Small intestine (tissue), 7 donors: ENCODE measurements around the gene TRUB2. TPM values are rescaled to one million over a fixed set of nuclear protein-coding genes. Genes with fewer than 3 reads are reported as not detected.
A peak's percentile ranks its signal among the peaks of the same experiment; 100 is the strongest.

Experiments
- DNase-seq, 2 donors: peaks; one replicate each; pipeline versions ENCODE4 v3.0.0 to v3.0.0-alpha.2; 2013
- FAIRE-seq: peaks from 2 replicates; lab custom pipeline; 2012; peaks lifted over from hg19 to GRCh38; lab: Jason Lieb, UNC
- H3K27ac ChIP-seq, 3 donors: one replicate each; pipeline ENCODE4 v1.5.1; 2013; ENCODE audit warnings: low read length in 2 of 3, mild to moderate bottlenecking in 2 of 3, control low read depth in 1 of 3, inconsistent platforms in 1 of 3, low read depth in 1 of 3, moderate library complexity in 1 of 3
- H3K27me3 ChIP-seq, 3 donors: one replicate each; pipeline ENCODE4 v1.6.1; 2013; ENCODE audit warnings: low read length in 3 of 3, inconsistent platforms in 1 of 3; ENCODE audit not compliant: control insufficient read depth in 3 of 3, insufficient read depth in 3 of 3
- H3K36me3 ChIP-seq, 3 donors: one replicate each; pipeline ENCODE4 v1.6.1; 2013; ENCODE audit warnings: low read length in 3 of 3, inconsistent platforms in 1 of 3, low read depth in 1 of 3, mild to moderate bottlenecking in 1 of 3, moderate library complexity in 1 of 3; ENCODE audit not compliant: control insufficient read depth in 3 of 3, insufficient read depth in 2 of 3
- H3K4me1 ChIP-seq, 3 donors: one replicate each; pipeline ENCODE4 v1.6.1; 2013; ENCODE audit warnings: low read length in 2 of 3, inconsistent platforms in 1 of 3, low read depth in 1 of 3, mild to moderate bottlenecking in 1 of 3, moderate library complexity in 1 of 3; ENCODE audit not compliant: control insufficient read depth in 3 of 3, insufficient read depth in 2 of 3
- H3K4me3 ChIP-seq, 3 donors: one replicate each; pipeline ENCODE4 v1.5.1; 2013; ENCODE audit warnings: low read length in 3 of 3, control low read depth in 1 of 3, inconsistent platforms in 1 of 3, low read depth in 1 of 3, mild to moderate bottlenecking in 1 of 3, moderate library complexity in 1 of 3
- H3K9me3 ChIP-seq, 2 donors: one replicate each; pipeline ENCODE4 v1.6.1; 2013; ENCODE audit warnings: low read depth in 1 of 2, low read length in 1 of 2; ENCODE audit not compliant: control insufficient read depth in 2 of 2, insufficient read depth in 1 of 2
- WGBS, 3 donors: extraction: QIAGEN DNeasy Blood & Tissue Kit; methylation state at CpG; one replicate each; pipeline ENCODE4 v1.1.7; 2013; 5-methylcytosine and 5-hydroxymethylcytosine counted together
- polyA plus RNA-seq, 4 donors: library from polyadenylated mRNA; stranded (reverse) in 3 of 4; unstranded in 1 of 4; fragments of 200-250 nt in 3 of 4; fragments of 120-200 nt in 1 of 4; gene quantifications; one replicate each; pipeline versions ENCODE4 v1.2.1 to v1.2.3, GENCODE V29; 2013
- donor health status: healthy with polysubstance abuse.
- donor health status: control.
- donor health status: control.
- donor health status: Bipolar disorder and iron deficiency.
- donor health status: healthy.

Gene TRUB2
- polyA plus RNA-seq, 4 donors, result 17.0 to 35.3 (median 24.5) TPM

- DNase-seq (no peak), FAIRE-seq (no peak)
- Histone ChIP-seq H3K27me3 (no peaks in the 10 kb centered on the region), H3K4me3 (no peak overlapping the region), H3K9me3 (no peaks in the 10 kb centered on the region), H3K36me3 (peaks cover 0 to 27% (median 2%) of the 10 kb centered on the region in 3 donors), H3K4me1 (peaks cover 0 to 17% (median 0%) of the 10 kb centered on the region in 3 donors), H3K27ac (no peak overlapping the region)
- WGBS, 3 donors, result 80 to 86% (median 84%) methylated on average over 3 of the region's 3 CpGs
Measured at GRCh38 chr9:128362774-128363173, 40.5 kb upstream of the TRUB2 start.

GRCh38 chr9:128361986-128362646 lies 39.9 kb upstream of the TRUB2 start:
- Histone ChIP-seq H3K27ac (peak overlapping the region in 2 of 3 donors; percentile 11 to 29), H3K4me3 (peak overlapping the region in 1 of 3 donors; percentile 43), H3K4me1 (peaks cover 0 to 17% (median 0%) of the 10 kb centered on the region in 3 donors), H3K36me3 (peaks cover 2 to 34% (median 4%) of the 10 kb centered on the region in 3 donors), H3K9me3 (no peaks in the 10 kb centered on the region), H3K27me3 (no peaks in the 10 kb centered on the region)
- DNase-seq (peak; percentile 83 to 89), FAIRE-seq (no peak)
- 9 to 11% (median 9%) methylated on average over 20 of the region's 20 CpGs for WGBS, 3 donors

GRCh38 chr9:128361296-128361985 lies 39.2 kb upstream of the TRUB2 start:
- Histone ChIP-seq H3K36me3 (peaks cover 3 to 36% (median 4%) of the 10 kb centered on the region in 3 donors), H3K27ac (peak overlapping the region in 1 of 3 donors; percentile 11), H3K27me3 (no peaks in the 10 kb centered on the region), H3K4me3 (no peak overlapping the region), H3K4me1 (peaks cover 0 to 17% (median 0%) of the 10 kb centered on the region in 3 donors), H3K9me3 (no peaks in the 10 kb centered on the region)
- DNase-seq (no peak), FAIRE-seq (no peak)
- 55% methylated on average over 14 of the region's 14 CpGs for WGBS, 3 donors

- no peak for FAIRE-seq
- WGBS, 3 donors, result 61 to 72% (median 66%) methylated on average over 2 of the region's 2 CpGs
Measured at GRCh38 chr9:128360826-128361225, 38.6 kb upstream of the TRUB2 start.

DNA sequence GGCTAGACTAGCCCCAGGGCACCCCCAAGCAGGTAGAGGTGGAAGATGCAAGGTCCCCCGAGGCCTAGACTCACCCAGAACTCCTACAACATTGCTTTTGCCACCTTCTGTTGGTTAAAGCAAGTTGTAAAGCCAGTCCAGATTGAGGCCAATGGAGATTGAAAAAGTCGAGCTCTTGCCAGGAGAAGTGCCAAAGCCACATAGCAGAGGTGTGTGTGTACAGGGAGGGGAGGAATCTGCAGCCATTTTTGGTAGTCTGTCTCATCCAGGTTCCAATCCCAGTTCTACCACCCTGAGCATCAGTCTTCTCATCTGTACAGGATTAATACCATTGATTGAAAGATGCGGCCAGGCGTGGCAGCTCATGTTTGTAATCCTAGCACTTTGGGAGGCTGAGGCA lies 36.6 kb upstream of the TRUB2 start:
- 84 to 92% (median 88%) methylated on average over 4 of the region's 4 CpGs for WGBS, 3 donors

More at GRCh38 chr9:128360826-128361225, 38.6 kb upstream of the TRUB2 start:
- Histone ChIP-seq H3K27me3 (no peaks in the 10 kb centered on the region), H3K9me3 (no peaks in the 10 kb centered on the region), H3K36me3 (peaks cover 3 to 42% (median 8%) of the 10 kb centered on the region in 3 donors), H3K4me1 (peaks cover 0 to 17% (median 0%) of the 10 kb centered on the region in 3 donors), H3K27ac (no peak overlapping the region), H3K4me3 (no peak overlapping the region)
- no peak for DNase-seq

DNA sequence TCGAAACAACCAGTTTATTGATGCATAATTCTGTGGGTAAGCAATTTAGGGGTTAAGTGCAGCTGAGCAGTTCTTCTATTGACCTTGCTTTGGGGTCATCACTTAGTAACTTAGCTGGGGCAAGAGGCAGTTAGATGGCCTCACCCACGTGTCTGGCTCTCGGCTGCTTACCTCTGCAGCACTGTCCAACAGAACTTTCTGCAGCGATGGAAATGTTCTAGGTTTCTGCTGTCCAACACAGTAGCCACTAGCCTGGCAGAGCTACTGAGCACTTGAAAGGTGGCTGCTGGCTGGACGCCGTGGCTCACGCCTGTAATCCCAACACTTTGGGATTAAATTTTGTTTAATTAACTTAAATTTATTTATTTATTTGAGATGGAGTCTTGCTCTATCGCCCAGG lies 35.8 kb upstream of the TRUB2 start:
- 77 to 82% (median 81%) methylated on average over 8 of the region's 8 CpGs for WGBS, 3 donors
- H3K4me3 ChIP-seq, result no peak overlapping the region
- peaks cover 3 to 67% (median 20%) of the 10 kb centered on the region in 3 donors for H3K36me3 ChIP-seq
- no peak for DNase-seq
- no peak overlapping the region for H3K27ac ChIP-seq
- peaks cover 0 to 10% (median 0%) of the 10 kb centered on the region in 3 donors for H3K4me1 ChIP-seq
- no peaks in the 10 kb centered on the region for H3K27me3 ChIP-seq
- H3K9me3 ChIP-seq, result no peaks in the 10 kb centered on the region
- FAIRE-seq, result no peak

More for the DNA sequence above, 36.6 kb upstream of the TRUB2 start:
- Histone ChIP-seq H3K9me3 (no peaks in the 10 kb centered on the region), H3K4me1 (peaks cover 0 to 10% (median 0%) of the 10 kb centered on the region in 3 donors), H3K27ac (no peak overlapping the region), H3K36me3 (peaks cover 3 to 61% (median 20%) of the 10 kb centered on the region in 3 donors), H3K4me3 (no peak overlapping the region), H3K27me3 (no peaks in the 10 kb centered on the region)
- DNase-seq (no peak), FAIRE-seq (no peak)

DNA sequence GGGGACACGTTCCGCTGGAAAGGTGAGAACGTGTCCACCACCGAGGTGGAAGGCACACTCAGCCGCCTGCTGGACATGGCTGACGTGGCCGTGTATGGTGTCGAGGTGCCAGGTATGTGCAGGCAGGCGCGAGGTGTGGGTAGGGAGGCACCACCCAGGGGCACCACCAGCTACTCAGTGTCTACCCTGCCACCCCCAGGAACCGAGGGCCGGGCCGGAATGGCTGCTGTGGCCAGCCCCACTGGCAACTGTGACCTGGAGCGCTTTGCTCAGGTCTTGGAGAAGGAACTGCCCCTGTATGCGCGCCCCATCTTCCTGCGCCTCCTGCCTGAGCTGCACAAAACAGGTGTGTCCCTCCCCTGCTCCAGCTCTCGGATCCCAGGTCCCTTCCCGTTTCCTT lies 33.2 kb upstream of the TRUB2 start:
- DNase-seq (no peak), FAIRE-seq (no peak)
- H3K4me3 ChIP-seq, result no peak overlapping the region
- H3K27me3 ChIP-seq, result no peaks in the 10 kb centered on the region
- peaks cover 5 to 78% (median 25%) of the 10 kb centered on the region in 3 donors for H3K36me3 ChIP-seq
- no peak overlapping the region for H3K27ac ChIP-seq
- no peaks in the 10 kb centered on the region for H3K4me1 ChIP-seq
- 94 to 98% (median 96%) methylated on average over 19 of the region's 19 CpGs for WGBS, 3 donors
- H3K9me3 ChIP-seq, result no peaks in the 10 kb centered on the region

DNA sequence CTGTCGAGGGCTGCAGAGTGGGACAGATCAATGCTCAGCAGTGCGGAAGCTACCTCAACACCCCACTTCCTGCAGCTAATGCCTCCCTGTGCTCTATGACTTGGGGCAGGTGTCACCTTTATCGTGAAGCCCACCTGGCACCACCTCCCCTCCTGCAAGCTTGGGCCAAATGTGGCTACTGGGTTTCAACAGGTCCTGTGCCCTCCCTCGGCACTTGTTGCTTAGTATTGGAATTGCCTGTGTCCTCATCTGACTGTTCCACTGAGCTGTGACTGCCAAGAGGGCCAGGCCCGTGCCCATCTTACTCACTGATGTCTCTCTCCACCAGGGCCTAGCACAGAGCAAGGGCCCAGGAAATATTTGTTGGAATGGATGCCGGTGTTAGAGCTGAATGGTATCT lies 27.5 kb upstream of the TRUB2 start:
- 95 to 98% (median 96%) methylated on average over 6 of the region's 6 CpGs for WGBS, 3 donors
- no peak for DNase-seq
- Histone ChIP-seq H3K27me3 (no peaks in the 10 kb centered on the region), H3K27ac (peak overlapping the region in 1 of 3 donors; percentile 43), H3K36me3 (peaks cover 12 to 87% (median 26%) of the 10 kb centered on the region in 3 donors), H3K9me3 (no peaks in the 10 kb centered on the region), H3K4me1 (no peaks in the 10 kb centered on the region), H3K4me3 (no peak overlapping the region)
- FAIRE-seq, result no peak
